Mesothelial cell of epicardium (in vitro differentiated cells): ENCODE measurements around the gene GALNT9. TPM values are rescaled to one million over a fixed set of nuclear protein-coding genes. Genes with fewer than 3 reads are reported as not detected.

Source experiments
- DNase-seq, 2 experiments: peaks; one replicate each; pipeline ENCODE4 v3.0.0; 2021; ENCODE audit warnings: low spot score in 2 of 2; ENCODE audit not compliant: unreplicated experiment in 2 of 2
- H3K27ac Mint-ChIP-seq: 2 replicates; pipeline ENCODE4 v1.8.0; 2021; ENCODE audit warnings: mixed read lengths
- H3K27me3 Mint-ChIP-seq: 2 replicates; pipeline ENCODE4 v1.8.0; 2021; ENCODE audit warnings: low read depth, mixed read lengths
- H3K36me3 Mint-ChIP-seq: 2 replicates; pipeline ENCODE4 v1.8.0; 2021; ENCODE audit warnings: mixed read lengths
- H3K4me1 Mint-ChIP-seq: 2 replicates; pipeline ENCODE4 v1.8.0; 2021; ENCODE audit warnings: mixed read lengths
- H3K4me3 Mint-ChIP-seq: 2 replicates; pipeline ENCODE4 v1.8.0; 2021; ENCODE audit warnings: mild to moderate bottlenecking, moderate library complexity, mixed read lengths
- H3K9me3 Mint-ChIP-seq: 2 replicates; pipeline ENCODE4 v1.8.0; 2021; ENCODE audit warnings: mixed read lengths
- CTCF ChIP-seq: fragments of 200-600 bp; sonication (generic); IDR thresholded peaks from one replicate; pipeline ENCODE4 v1.5.0; 2021; ENCODE audit warnings: antibody characterized with exemption; ENCODE audit not compliant: unreplicated experiment
- total RNA-seq: library from RNA; stranded (reverse); gene quantifications from 3 replicates; pipeline ENCODE4 v1.2.1, GENCODE V29; 2021

The GALNT9 gene
- total RNA-seq, 1 donor from 2014 or later, result 4.8 TPM

GRCh38 chr12:132356691-132357622 is 27.6 kb upstream of the GALNT9 start:
- Mint-ChIP-seq H3K27ac (no peak overlapping the region), H3K4me1 (peaks cover 4% of the 10 kb centered on the region), H3K36me3 (no peaks in the 10 kb centered on the region), H3K4me3 (no peak overlapping the region), H3K27me3 (peaks cover 43% of the 10 kb centered on the region), H3K9me3 (peaks cover 4% of the 10 kb centered on the region)
- no peak for TF ChIP-seq CTCF
- peak in 1 of 2 experiments; percentile 60 for DNase-seq

GRCh38 chr12:132355742-132356681 is 26.6 kb upstream of the GALNT9 start:
- Mint-ChIP-seq H3K4me1 (peaks cover 4% of the 10 kb centered on the region), H3K9me3 (peaks cover 4% of the 10 kb centered on the region), H3K36me3 (no peaks in the 10 kb centered on the region), H3K27me3 (peaks cover 48% of the 10 kb centered on the region), H3K4me3 (no peak overlapping the region), H3K27ac (no peak overlapping the region)
- DNase-seq, result no peak
- TF ChIP-seq CTCF, result no peak

GRCh38 chr12:132354982-132355680 is 25.7 kb upstream of the GALNT9 start:
- H3K27me3 Mint-ChIP-seq, result peaks cover 48% of the 10 kb centered on the region
- no peak for TF ChIP-seq CTCF
- H3K4me3 Mint-ChIP-seq, result no peak overlapping the region
- H3K36me3 Mint-ChIP-seq, result no peaks in the 10 kb centered on the region
- peaks cover 4% of the 10 kb centered on the region for H3K4me1 Mint-ChIP-seq
- no peak for DNase-seq
- no peak overlapping the region for H3K27ac Mint-ChIP-seq
- H3K9me3 Mint-ChIP-seq, result peaks cover 4% of the 10 kb centered on the region

GRCh38 chr12:132354211-132354981 is 25.0 kb upstream of the GALNT9 start:
- no peak for TF ChIP-seq CTCF
- Mint-ChIP-seq H3K27me3 (peaks cover 46% of the 10 kb centered on the region), H3K4me1 (peaks cover 4% of the 10 kb centered on the region), H3K36me3 (no peaks in the 10 kb centered on the region), H3K27ac (no peak overlapping the region), H3K9me3 (no peaks in the 10 kb centered on the region), H3K4me3 (no peak overlapping the region)
- DNase-seq, result no peak
